SK-N-SH (cell line): Measurements from ENCODE around the gene ALAS2.

Experiments
- CHD2 ChIP-seq: fragments of 150-350 bp; IDR thresholded peaks from 2 replicates; pipeline ENCODE4 v1.6.1; 2018; ENCODE audit warnings: low read length; ENCODE audit not compliant: partially characterized antibody
- CTCF ChIP-seq: fragments of 200-600 bp; sonication (generic); IDR thresholded peaks from 2 replicates; pipeline ENCODE4 v1.6.1; 2017; ENCODE audit warnings: antibody characterized with exemption, mild to moderate bottlenecking, moderate library complexity
- EP300 ChIP-seq, 2 experiments: IDR thresholded peaks; 2 replicates each; pipeline versions ENCODE4 v1.4.0 to v1.6.1; 2012; ENCODE audit warnings: borderline replicate concordance in 1 of 2, low read depth in 1 of 2, low read length in 1 of 2
- FOXM1 ChIP-seq: IDR thresholded peaks from 2 replicates; pipeline ENCODE4 v1.4.0; 2012; ENCODE audit warnings: low read depth, mild to moderate bottlenecking
- NFIC ChIP-seq: IDR thresholded peaks from 2 replicates; pipeline ENCODE4 v1.4.0; 2012; ENCODE audit warnings: borderline replicate concordance
- POLR2AphosphoS5 ChIP-seq: IDR thresholded peaks from 2 replicates; pipeline ENCODE4 v1.6.1; 2012; ENCODE audit warnings: low read depth, low read length
- RAD21 ChIP-seq: IDR thresholded peaks from 2 replicates; pipeline ENCODE4 v1.6.1; 2012; ENCODE audit warnings: mild to moderate bottlenecking, low read length
- RFX5 ChIP-seq: IDR thresholded peaks from 2 replicates; pipeline ENCODE4 v1.6.1; 2012; ENCODE audit warnings: mild to moderate bottlenecking, improper control_type of control experiment, low read length
- SIN3A ChIP-seq: IDR thresholded peaks from 2 replicates; pipeline ENCODE4 v1.6.1; 2012; ENCODE audit warnings: low read depth, mild to moderate bottlenecking, low read length, moderate library complexity, borderline replicate concordance
- TAF1 ChIP-seq: IDR thresholded peaks from 2 replicates; pipeline ENCODE4 v1.6.1; 2012; ENCODE audit warnings: low read depth, mild to moderate bottlenecking, low read length, moderate library complexity, borderline replicate concordance
- ZBTB33 ChIP-seq: IDR thresholded peaks from 2 replicates; pipeline ENCODE4 v1.4.0; 2012; ENCODE audit warnings: low read depth, borderline replicate concordance
- TF ChIP-seq, protein P1 (sequence below): IDR thresholded peaks from 2 replicates; pipeline ENCODE4 v1.4.0; 2012; ENCODE audit warnings: low read depth

DNA sequence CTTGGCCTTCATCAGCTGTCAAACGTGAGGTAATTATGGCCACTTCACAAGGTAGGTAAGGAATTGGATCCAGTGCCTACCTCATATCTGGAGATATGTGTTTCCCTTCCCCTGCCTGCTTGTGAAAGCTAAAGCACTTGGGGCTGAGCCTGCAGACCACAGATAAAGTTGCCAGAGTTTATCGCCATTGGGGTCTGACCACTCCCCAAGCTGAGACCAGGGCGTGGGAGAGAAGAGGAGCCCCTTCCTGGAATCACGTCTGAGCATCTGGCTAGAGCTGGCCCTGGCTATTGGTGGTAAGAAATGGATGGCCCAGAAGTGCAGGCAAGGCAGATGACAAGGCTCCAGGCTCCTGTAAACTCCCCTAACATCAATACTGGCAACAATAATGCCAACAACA, 2.7 kb downstream of the ALAS2 start:
- no peak for TF ChIP-seq NFIC
- TF ChIP-seq, protein P1, sequence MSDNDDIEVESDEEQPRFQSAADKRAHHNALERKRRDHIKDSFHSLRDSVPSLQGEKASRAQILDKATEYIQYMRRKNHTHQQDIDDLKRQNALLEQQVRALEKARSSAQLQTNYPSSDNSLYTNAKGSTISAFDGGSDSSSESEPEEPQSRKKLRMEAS, result no peak
- TF ChIP-seq TAF1, result no peak
- TF ChIP-seq CTCF, result no peak
- no peak for TF ChIP-seq RFX5
- TF ChIP-seq CHD2, result no peak
- TF ChIP-seq SIN3A, result no peak
- no peak for TF ChIP-seq FOXM1
- no peak for TF ChIP-seq RAD21
- no peak for TF ChIP-seq POLR2AphosphoS5
- TF ChIP-seq EP300 (IDR thresholded peaks at IDR 0.05; ENCODE audit: borderline replicate concordance in 1 of 2, low read depth in 1 of 2, low read length in 1 of 2), result no peak
- TF ChIP-seq ZBTB33, result no peak
